Stimulated activated CD4-positive, alpha-beta T cell treated with anti-CD3 and anti-CD28 coated beads, Interleukin-1b, Interleukin-23, amount 100 ng/mL, for 24 hours (primary cell): ENCODE data around the gene SPATA12.

Experiments used
- DNase-seq, 4 experiments: peaks; one replicate each; pipeline ENCODE4 v3.0.0-alpha.2; 2020; ENCODE audit warnings: low read depth in 4 of 4, low spot score in 1 of 4

SPATA12 gene

DNA sequence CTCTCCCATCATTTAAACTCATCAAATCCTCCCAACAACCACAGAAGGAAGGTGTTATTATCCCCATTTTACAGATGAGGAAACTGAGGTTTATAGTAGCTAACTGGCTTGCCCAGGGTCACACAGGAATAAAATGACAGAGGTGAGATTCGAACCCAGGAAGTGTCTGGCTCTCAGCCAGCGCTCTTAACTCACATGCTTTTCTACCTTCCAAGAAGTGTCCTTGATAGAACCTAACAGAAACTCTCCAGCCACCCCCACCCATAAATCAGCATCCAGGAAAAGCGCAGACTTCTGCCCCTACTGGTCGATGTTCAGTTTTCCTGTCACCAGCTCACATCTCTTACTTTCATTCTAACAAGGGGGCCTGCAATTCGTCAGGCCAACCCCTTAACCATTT, 51.7 kb downstream of the SPATA12 start:
- DNase-seq = no peak

DNA sequence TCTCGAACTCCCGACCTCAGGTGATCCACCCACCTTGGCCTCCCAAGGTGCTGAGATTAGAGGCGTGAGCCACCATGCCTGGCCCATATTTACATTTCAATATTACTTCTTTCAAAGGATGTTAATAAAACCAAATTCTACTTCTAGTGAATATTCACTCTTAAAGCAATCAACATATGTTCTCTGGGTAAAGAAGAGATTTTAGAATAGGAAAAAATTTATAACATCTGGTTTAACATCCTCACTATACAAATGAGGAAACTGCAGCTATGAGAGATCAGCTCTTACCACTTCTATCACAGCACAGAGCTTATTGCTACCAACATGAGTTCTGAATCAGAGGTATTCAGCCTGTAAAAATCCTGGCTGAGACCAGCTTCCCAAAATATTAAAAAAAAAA, 56.0 kb downstream of the SPATA12 start:
- DNase-seq = no peak

DNA sequence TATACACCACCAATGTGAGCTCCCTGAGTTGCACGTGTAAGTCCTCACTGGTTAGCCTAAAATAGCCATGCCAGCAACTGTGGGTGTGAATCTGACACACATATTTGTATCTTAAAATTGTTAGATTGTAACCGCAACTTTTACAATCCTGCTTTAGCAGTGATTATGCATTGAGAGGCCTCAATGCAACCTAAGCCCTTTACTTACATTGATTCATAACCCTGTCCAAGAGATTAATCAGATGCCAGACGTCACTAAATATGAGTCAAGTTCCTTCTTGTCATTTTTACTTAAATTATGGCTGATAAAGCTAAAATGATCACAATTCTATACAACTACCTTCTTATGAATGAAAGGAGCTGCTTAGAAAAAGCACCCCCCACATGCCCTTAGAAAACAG, 57.8 kb downstream of the SPATA12 start:
- DNase-seq = no peak

DNA sequence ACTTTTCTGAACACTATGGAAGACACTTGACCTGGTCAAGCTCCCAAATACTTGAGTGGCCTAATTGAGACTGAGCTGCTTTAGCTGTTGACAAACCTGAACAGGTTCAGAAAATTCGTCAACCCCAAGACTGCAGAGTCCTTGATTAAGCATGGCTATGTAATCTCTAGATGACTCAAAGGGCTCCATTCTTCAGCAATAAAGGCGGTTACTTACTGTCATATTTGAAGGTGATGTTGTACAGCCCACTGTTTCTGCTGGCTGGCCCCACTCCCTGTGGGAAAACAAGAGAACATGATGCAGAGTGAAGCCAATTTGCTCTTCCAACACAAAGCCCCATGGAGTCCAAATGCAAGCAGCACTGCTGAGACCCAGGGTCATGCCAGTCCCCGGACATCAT, 59.6 kb downstream of the SPATA12 start:
- no peak for DNase-seq

DNA sequence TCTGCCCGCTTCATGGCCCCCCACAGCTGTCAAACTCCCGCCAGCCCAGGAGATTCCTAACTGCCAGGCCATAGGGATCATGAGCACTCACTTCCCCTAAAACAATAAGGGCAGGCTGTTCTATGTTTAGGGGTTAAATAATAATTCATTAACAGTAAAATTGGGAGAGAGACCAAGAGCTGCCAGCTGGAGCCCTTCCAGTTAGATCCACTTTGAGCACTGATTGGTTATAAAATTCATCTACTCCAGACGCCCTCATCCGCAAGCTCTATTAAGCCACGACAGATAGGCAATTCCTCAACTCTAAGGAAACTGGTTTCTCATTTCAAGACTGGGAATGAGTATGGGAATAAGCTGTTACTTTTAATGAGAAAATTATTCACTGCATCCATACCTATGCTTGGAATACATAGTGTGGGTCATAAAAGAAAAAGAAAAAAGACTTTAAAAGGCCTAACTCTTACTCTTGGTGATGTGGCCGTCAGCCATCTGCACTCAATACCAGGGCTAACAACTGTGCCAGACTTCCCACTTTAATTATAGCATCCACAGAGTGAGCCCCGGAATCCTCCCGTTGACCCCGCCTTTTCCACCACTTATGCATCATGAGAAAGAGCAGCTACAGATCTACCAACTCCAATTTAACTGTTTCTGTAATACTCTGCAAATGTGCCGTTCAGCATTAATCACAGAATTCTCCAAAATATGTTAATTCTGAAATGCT, 60.1 kb downstream of the SPATA12 start:
- no peak for DNase-seq
